ENCODE results near the gene ELAVL1.
"Not testable (repeated sequence)": the region's sequence is repeated elsewhere in the genome, so short reads cannot be mapped to it uniquely, and the experiment has no call there.

The ELAVL1 gene

GRCh38 chr19:7932930-7933300, 72.5 kb downstream of the ELAVL1 start:
- DNase-seq = no peak

GRCh38 chr19:7932276-7932929, 73.0 kb downstream of the ELAVL1 start:
- no peak for DNase-seq

- no peak for DNase-seq
Measured at GRCh38 chr19:7931221-7932061, 74.0 kb downstream of the ELAVL1 start.

- no peak for DNase-seq
Measured at GRCh38 chr19:7930765-7931164, 74.7 kb downstream of the ELAVL1 start.

DNA sequence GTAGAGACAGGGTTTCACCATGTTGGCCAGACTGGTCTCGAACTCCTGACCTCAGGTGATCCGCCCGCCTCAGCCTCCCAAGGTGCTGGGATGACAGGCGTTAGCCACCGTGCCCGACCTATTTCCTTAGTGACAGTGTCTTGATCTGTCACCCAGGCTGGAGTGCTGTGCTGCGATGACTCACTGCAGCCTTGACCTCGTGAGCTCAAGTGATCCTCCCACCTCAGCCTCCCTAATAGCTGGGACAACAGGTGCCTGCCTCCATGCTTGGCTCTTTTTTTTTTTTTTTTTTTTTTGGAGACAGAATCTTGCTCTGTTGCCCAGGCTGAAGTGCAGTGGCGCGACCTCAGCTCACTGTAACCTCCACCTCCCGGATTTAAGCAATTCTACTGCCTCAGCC, 75.4 kb downstream of the ELAVL1 start:
- DNase-seq = not testable (repeated sequence)

DNA sequence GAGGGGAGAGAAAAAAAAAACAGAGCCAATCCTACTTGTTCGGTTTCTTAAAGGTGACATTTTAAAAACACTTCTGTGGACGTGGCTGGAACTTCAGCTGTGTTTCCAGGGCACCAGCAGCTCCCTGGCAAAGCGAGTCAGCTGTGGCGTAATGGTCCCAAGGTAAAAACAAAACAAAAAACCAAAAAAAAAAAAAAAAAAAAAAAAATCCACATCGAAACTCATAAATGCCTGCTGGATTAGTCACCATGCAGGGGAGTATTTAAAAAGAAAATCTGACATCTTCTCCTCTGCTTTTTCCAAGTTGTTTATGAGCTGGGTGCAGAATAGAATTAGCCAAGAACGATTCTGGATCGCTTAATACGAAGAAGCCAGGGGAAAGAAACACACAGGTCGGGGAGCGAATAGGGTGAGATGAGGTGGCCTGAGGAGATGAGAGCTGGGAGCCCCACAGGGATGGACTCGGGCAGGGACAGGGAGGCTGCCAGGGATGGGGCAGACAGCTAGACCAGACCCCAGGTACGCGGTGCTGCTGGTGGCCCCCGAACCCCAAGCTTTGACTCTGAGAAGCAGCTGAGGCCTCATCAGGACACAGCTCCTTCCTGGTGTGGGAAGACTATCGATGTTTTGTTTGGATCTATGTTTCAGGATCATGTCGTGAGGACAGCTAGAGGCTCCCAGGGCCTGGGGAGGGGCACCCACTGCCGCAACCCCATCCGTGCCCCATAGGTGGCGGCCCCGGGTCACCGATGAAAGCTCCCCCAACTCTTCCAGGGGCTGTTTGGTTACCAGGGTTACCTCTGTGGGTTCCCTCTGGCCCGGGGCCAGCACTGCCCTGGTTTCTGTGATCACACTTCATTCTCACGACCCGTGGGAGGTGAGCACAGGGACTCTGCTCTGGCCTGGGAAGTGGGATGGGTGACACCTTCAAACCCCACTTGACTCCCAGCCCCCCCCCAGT, 76.4 kb downstream of the ELAVL1 start:
- no peak for DNase-seq

DNA sequence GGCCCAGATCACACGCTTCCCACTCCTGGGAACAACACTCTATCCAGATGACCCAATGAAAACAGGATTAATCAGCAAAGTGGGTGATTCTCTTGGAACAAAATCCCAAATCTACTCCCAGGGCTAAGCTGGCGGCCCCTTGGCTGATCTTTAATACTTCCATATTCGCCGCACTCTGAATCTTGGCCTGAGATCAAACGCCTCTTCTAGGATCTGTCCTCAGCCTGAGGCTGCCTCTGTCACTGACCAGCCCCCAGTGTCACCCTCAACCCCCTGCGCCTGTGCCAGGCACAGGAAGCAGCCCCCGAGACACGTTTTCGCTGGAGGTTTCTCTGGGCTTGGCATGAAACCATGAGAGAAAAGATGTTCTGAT, 77.1 kb downstream of the ELAVL1 start:
- DNase-seq = no peak

DNA sequence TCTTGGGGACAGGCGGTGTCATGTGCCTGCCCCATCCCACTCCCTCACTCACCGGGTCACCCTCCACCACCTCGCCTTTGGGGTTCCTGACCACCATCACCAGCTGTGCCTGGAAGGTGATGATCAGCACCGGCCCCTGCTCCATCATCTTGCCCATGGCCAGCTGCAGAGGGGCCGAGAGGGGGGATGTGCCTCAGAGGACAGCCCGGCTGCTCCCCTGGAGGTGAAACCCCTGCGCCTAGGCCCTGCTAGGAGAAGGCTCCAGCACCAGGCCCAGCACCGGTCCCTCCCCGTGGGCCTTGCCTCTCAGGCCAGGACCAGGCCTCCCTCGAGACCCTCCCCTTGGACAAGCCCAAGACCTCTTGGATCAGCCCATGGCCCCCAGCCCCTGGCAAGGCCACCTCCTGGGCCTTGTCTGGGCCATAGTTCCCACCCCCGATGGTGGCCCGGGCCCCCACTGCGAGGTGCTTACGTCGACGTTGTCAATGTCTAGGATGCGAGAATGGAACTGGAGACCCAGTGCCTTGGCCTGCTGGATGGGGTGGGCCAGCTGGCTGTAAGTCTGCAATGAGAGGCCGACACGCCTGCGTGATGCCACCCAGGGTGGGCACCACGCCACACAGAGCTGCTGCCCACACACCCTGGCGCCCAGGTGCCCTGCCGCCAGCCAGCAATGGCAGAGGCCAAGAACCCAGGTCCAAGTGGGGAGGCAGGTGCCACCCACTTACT, 77.7 kb downstream of the ELAVL1 start:
- DNase-seq = no peak

DNA sequence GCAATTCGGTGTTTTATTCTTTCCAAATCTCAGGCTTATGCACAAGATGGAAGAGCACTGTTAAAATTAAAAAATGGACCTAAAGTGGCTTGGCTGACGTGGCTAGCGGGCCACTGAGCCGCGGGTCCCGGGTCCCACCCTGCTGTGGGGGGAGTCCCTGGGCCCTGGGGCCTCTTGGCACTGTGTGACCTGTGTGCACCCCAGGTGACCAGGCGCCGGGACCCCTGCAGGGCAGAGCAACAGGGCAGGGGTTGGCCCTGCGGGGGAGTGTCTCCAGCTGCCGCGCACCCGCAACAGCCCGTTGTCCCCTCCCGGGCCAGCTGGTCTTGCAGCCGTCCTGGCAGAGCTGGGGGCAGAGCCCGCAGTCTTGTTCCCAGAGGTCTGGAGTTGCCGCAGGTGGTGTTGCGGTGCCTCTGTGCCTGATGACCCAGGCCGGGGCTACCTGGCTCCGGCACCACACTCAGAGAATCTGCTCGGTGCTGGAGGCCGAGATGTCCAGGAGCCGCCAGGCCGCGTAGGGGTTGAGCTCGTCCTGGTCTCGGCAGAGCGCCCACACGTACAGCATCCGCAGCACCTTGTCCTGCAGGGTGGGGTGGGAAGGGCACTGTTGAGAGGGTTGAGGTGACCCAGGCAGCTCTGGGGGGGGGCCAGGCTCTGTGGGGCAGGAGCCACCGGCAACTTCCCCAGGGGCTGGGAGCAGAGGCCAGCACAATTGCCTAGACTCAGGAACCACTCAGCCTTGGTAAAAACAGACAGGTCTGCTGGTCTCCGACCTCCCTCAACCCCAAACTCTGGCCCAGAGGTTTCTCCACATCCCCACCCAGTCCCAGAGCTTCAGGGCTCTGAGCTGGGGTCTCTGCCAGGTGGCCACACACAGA, 78.5 kb downstream of the ELAVL1 start:
- DNase-seq = no peak

GRCh38 chr19:7926021-7926726, 79.3 kb downstream of the ELAVL1 start, which contains the start of gene CTXN1:
Gene CTXN1, minus strand, starts transcription at chr19:7926135. Its CDS starts 597 bp downstream, at chr19:7925538.
- DNase-seq = no peak

- DNase-seq = peak; percentile 33
Measured at GRCh38 chr19:7925171-7925851, 80.1 kb downstream of the ELAVL1 start.

DNA sequence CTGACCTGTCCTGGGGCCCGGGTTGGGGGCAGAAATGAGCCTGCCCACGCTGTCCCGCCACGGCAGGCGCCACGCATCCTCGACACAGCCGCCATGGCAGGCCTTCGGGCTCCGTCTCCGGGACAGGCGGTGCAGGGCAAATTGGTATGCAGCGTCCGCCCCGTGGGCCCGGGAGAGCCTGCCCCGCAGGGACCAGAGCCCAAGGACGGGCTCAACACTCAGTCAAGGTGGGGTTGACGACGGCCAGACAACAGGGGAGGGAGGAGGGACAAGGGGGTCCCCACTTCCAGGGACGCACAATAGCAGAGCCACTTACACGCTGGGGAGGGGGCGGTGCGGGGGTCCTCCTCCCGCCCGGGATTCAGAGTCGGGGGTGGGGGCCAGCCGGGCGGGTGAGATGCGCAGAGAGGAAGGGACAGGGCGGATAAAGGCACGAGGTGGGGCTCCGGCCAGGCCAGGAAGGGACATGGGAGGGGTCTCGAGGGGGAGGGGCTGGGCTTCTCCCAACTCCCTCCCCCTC, 80.7 kb downstream of the ELAVL1 start:
- no peak for DNase-seq

GRCh38 chr19:7924241-7924640, 81.2 kb downstream of the ELAVL1 start:
- no peak for DNase-seq

GRCh38 chr19:7923295-7924191, 81.9 kb downstream of the ELAVL1 start:
- DNase-seq = no peak

- DNase-seq = no peak
Measured at GRCh38 chr19:7922836-7923195, 82.6 kb downstream of the ELAVL1 start.

- no peak for DNase-seq
Measured at GRCh38 chr19:7921967-7922835, 83.2 kb downstream of the ELAVL1 start.

- DNase-seq = no peak
Measured at GRCh38 chr19:7921302-7921966, 84.0 kb downstream of the ELAVL1 start.
